SU-DHL-6 (cell line): Measurements from ENCODE around the gene SPNS1.

Experiments used
- H2AFZ ChIP-seq: fragments of 200-600 bp; sonication (generic); 2 replicates; pipeline ENCODE4 v1.6.1; 2014; ENCODE audit warnings: low read depth, mild to moderate bottlenecking, moderate library complexity, mixed read lengths, antibody characterized with exemption, low read length; ENCODE audit not compliant: severe bottlenecking
- H3F3A ChIP-seq: fragments of 200-600 bp; shearing (Covaris generic); 2 replicates; pipeline ENCODE4 v1.6.0; 2016; ENCODE audit warnings: antibody characterized with exemption, mild to moderate bottlenecking; ENCODE audit not compliant: insufficient read depth
- H3K27ac ChIP-seq: fragments of 200-600 bp; sonication (generic); 2 replicates; pipeline ENCODE4 v1.5.1; 2016; ENCODE audit warnings: low read depth, mild to moderate bottlenecking, low read length, moderate library complexity, mixed read lengths
- H3K27me3 ChIP-seq: fragments of 200-600 bp; sonication (generic), shearing (Covaris generic); 2 replicates; pipeline ENCODE4 v1.6.0; 2014; ENCODE audit warnings: mild to moderate bottlenecking, low read length
- H3K36me3 ChIP-seq: fragments of 200-600 bp; sonication (generic); 2 replicates; pipeline ENCODE4 v1.6.1; 2014; ENCODE audit warnings: mild to moderate bottlenecking, low read length, mixed read lengths
- H3K4me2 ChIP-seq: fragments of 300-600, 200-600 bp; shearing (Covaris generic), sonication (generic); 2 replicates; pipeline ENCODE4 v1.6.0; 2014; ENCODE audit warnings: low read length, low read depth, mild to moderate bottlenecking; ENCODE audit not compliant: poor library complexity, severe bottlenecking
- H3K4me3 ChIP-seq: fragments of 200-600 bp; sonication (generic); 2 replicates; pipeline ENCODE4 v1.5.1; 2014; ENCODE audit warnings: antibody characterized with exemption, low read length, mild to moderate bottlenecking, mixed read lengths; ENCODE audit not compliant: insufficient read depth, poor library complexity, severe bottlenecking
- H3K79me2 ChIP-seq: fragments of 200-600 bp; sonication (generic); 2 replicates; pipeline ENCODE4 v1.6.1; 2014; ENCODE audit warnings: mild to moderate bottlenecking, low read length, moderate library complexity; ENCODE audit not compliant: insufficient read depth
- H3K9ac ChIP-seq: fragments of 200-600 bp; sonication (generic); 2 replicates; pipeline ENCODE4 v1.7.0; 2014; ENCODE audit warnings: mild to moderate bottlenecking, low read length
- H3K9me2 ChIP-seq: fragments of 200-600 bp; sonication (generic); replicated peaks from 2 replicates; pipeline ENCODE4 v1.6.1; 2014; ENCODE audit warnings: low read length; ENCODE audit not compliant: insufficient read depth
- H3K9me3 ChIP-seq: fragments of 200-600 bp; sonication (generic); 2 replicates; pipeline ENCODE4 v1.6.1; 2014; ENCODE audit warnings: low read length, mixed read lengths; ENCODE audit not compliant: insufficient read depth
- H4K20me1 ChIP-seq: fragments of 200-600 bp; sonication (generic); 2 replicates; pipeline ENCODE4 v1.6.1; 2014; ENCODE audit warnings: low read depth, mild to moderate bottlenecking, antibody characterized with exemption, low read length, moderate library complexity, mixed read lengths
- CTCF ChIP-seq: fragments of 200-600 bp; sonication (generic); IDR thresholded peaks from one replicate; pipeline ENCODE4 v1.5.1; 2017; ENCODE audit warnings: antibody characterized with exemption, mild to moderate bottlenecking, low read length, moderate library complexity; ENCODE audit not compliant: insufficient read depth, poor library complexity, severe bottlenecking
- EZH2phosphoT487 ChIP-seq: fragments of 200-600 bp; sonication (generic), shearing (Covaris generic); conservative IDR thresholded peaks from 2 replicates; pipeline ENCODE4 v1.6.1; 2018; ENCODE audit warnings: mild to moderate bottlenecking, antibody characterized with exemption, low read length, moderate library complexity, mixed read lengths

Gene SPNS1

GRCh38 chr16:28981517-28981916 lies 6.9 kb downstream of the SPNS1 start:
- Histone ChIP-seq H2AFZ (no peak overlapping the region), H3K36me3 (no peaks in the 10 kb centered on the region)

DNA sequence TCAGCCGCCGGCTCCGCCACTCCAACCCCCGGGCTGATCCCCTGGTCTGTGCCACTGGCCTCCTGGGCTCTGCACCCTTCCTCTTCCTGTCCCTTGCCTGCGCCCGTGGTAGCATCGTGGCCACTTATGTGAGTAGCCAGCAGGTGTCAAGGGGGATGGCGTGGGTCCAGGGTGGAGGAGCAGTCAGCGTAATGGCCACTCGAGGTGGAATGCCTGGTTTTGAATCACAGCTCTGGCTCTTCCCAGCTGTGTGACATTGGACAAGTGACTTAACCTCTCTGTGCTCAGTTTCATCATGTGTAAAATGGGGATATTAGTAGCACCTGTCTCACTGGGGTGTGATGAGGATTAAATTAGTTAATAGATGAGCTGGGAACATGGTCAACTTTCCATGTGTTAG lies 7.8 kb downstream of the SPNS1 start:
- Histone ChIP-seq H3K4me3 (no peak overlapping the region), H4K20me1 (no peaks in the 10 kb centered on the region), H3K9ac (no peak overlapping the region), H3K4me2 (no peak overlapping the region), H3K36me3 (no peaks in the 10 kb centered on the region), H2AFZ (no peak overlapping the region), H3K27ac (no peak overlapping the region), H3K9me3 (no peaks in the 10 kb centered on the region), H3K9me2 (no peaks in the 10 kb centered on the region), H3K27me3 (no peaks in the 10 kb centered on the region), H3K79me2 (no peaks in the 10 kb centered on the region), H3F3A (no peaks in the 10 kb centered on the region)
- TF ChIP-seq CTCF = no peak
- TF ChIP-seq EZH2phosphoT487 = no peak

More at GRCh38 chr16:28981517-28981916, 6.9 kb downstream of the SPNS1 start:
- Histone ChIP-seq H3K27ac (no peak overlapping the region), H3K79me2 (no peaks in the 10 kb centered on the region), H3K4me3 (no peak overlapping the region), H4K20me1 (no peaks in the 10 kb centered on the region), H3K9me2 (no peaks in the 10 kb centered on the region), H3K9me3 (no peaks in the 10 kb centered on the region), H3K27me3 (no peaks in the 10 kb centered on the region), H3K4me2 (no peak overlapping the region), H3F3A (no peaks in the 10 kb centered on the region; the same call in 1 of the 2 replicates), H3K9ac (no peak overlapping the region)
- TF ChIP-seq CTCF = peak; percentile 94
- no peak for TF ChIP-seq EZH2phosphoT487

- Histone ChIP-seq H3K36me3 (no peaks in the 10 kb centered on the region), H2AFZ (no peak overlapping the region), H3K79me2 (no peaks in the 10 kb centered on the region), H3F3A (no peaks in the 10 kb centered on the region), H3K4me3 (no peak overlapping the region), H3K27me3 (no peaks in the 10 kb centered on the region), H3K27ac (no peak overlapping the region), H3K9me2 (no peaks in the 10 kb centered on the region), H3K9ac (no peak overlapping the region), H4K20me1 (no peaks in the 10 kb centered on the region), H3K9me3 (no peaks in the 10 kb centered on the region), H3K4me2 (no peak overlapping the region)
- TF ChIP-seq CTCF (no peak), EZH2phosphoT487 (no peak)
Measured at GRCh38 chr16:28982949-28983348, 8.4 kb downstream of the SPNS1 start.
